RKO (cell line): ENCODE measurements around the gene GPC1.
"Not testable (repeated sequence)": the region's sequence is repeated elsewhere in the genome, so short reads cannot be mapped to it uniquely, and the experiment has no call there.

Source experiments
- DNase-seq: peaks from one replicate; pipeline ENCODE4 v3.0.0-alpha.2; 2016; ENCODE audit warnings: low spot score

The GPC1 gene

GRCh38 chr2:240467149-240467642 is 31.7 kb downstream of the GPC1 start:
- DNase-seq: no peak

- no peak for DNase-seq
Measured at GRCh38 chr2:240467659-240468302, 32.3 kb downstream of the GPC1 start.

GRCh38 chr2:240468303-240469238 is 33.1 kb downstream of the GPC1 start:
- no peak for DNase-seq

GRCh38 chr2:240469239-240469636 is 33.8 kb downstream of the GPC1 start:
- no peak for DNase-seq

- no peak for DNase-seq
Measured at GRCh38 chr2:240469740-240470139, 34.3 kb downstream of the GPC1 start.

GRCh38 chr2:240472078-240472790 is 36.8 kb downstream of the GPC1 start:
- no peak for DNase-seq

GRCh38 chr2:240473211-240473610 is 37.7 kb downstream of the GPC1 start:
- DNase-seq: no peak

- DNase-seq: no peak
Measured at GRCh38 chr2:240477916-240478315, 42.5 kb downstream of the GPC1 start.

GRCh38 chr2:240478346-240479110 is 43.1 kb downstream of the GPC1 start:
- no peak for DNase-seq

- no peak for DNase-seq
Measured at GRCh38 chr2:240479111-240479501, 43.6 kb downstream of the GPC1 start.

- DNase-seq: no peak
Measured at GRCh38 chr2:240480834-240481623, 45.6 kb downstream of the GPC1 start.

GRCh38 chr2:240481720-240482119 is 46.3 kb downstream of the GPC1 start:
- DNase-seq: no peak

GRCh38 chr2:240482141-240482540 is 46.7 kb downstream of the GPC1 start:
- no peak for DNase-seq

- no peak for DNase-seq
Measured at GRCh38 chr2:240491483-240491882, 56.0 kb downstream of the GPC1 start.

GRCh38 chr2:240494194-240494793 is 58.8 kb downstream of the GPC1 start:
- DNase-seq: no peak

- DNase-seq: not testable (repeated sequence)
Measured at GRCh38 chr2:240494942-240495341, 59.5 kb downstream of the GPC1 start.

- peak; percentile 12 for DNase-seq
Measured at GRCh38 chr2:240497082-240497481, 61.6 kb downstream of the GPC1 start.

- DNase-seq: no peak
Measured at GRCh38 chr2:240498171-240498957, 62.9 kb downstream of the GPC1 start.

- no peak for DNase-seq
Measured at GRCh38 chr2:240498958-240499260, 63.4 kb downstream of the GPC1 start.
